Hepatocyte (in vitro differentiated cells): ENCODE data around the gene HPCAL1. TPM values are rescaled to one million over a fixed set of nuclear protein-coding genes. Genes with fewer than 3 reads are reported as not detected.

Experiments used
- DNase-seq: peaks from one replicate; pipeline ENCODE4 v3.0.0-alpha.2; 2016; ENCODE audit warnings: low spot score
- H2AFZ ChIP-seq: fragments of 200-600 bp; sonication (generic); 2 replicates; pipeline ENCODE4 v1.6.0; 2016; ENCODE audit warnings: antibody characterized with exemption, mild to moderate bottlenecking
- H3K27ac ChIP-seq: fragments of 200-600 bp; sonication (generic); 2 replicates; pipeline ENCODE4 v1.5.1; 2016; ENCODE audit warnings: mild to moderate bottlenecking
- H3K27me3 ChIP-seq: fragments of 200-600 bp; sonication (generic); 2 replicates; pipeline ENCODE4 v1.6.1; 2016
- H3K36me3 ChIP-seq: fragments of 200-600 bp; sonication (generic); replicated peaks from 2 replicates; pipeline ENCODE4 v1.5.1; 2016; ENCODE audit warnings: low read depth; ENCODE audit not compliant: insufficient read depth
- H3K4me1 ChIP-seq: fragments of 200-600 bp; sonication (generic); 2 replicates; pipeline ENCODE4 v1.5.1; 2016; ENCODE audit warnings: mild to moderate bottlenecking, moderate library complexity; ENCODE audit not compliant: insufficient read depth
- H3K4me2 ChIP-seq: fragments of 200-600 bp; sonication (generic); 2 replicates; pipeline ENCODE4 v1.6.0; 2016
- H3K4me3 ChIP-seq: fragments of 200-600 bp; sonication (generic); 2 replicates; pipeline ENCODE4 v1.5.1; 2016; ENCODE audit warnings: mild to moderate bottlenecking
- H3K79me2 ChIP-seq: fragments of 200-600 bp; sonication (generic); 2 replicates; pipeline ENCODE4 v1.6.0; 2017; ENCODE audit warnings: mild to moderate bottlenecking
- H3K9me2 ChIP-seq: fragments of 200-600 bp; sonication (generic); replicated peaks from 2 replicates; pipeline ENCODE4 v1.6.0; 2017; ENCODE audit warnings: mild to moderate bottlenecking; ENCODE audit not compliant: insufficient read depth
- H3K9me3 ChIP-seq: fragments of 200-600 bp; sonication (generic); 2 replicates; pipeline ENCODE4 v1.5.1; 2016; ENCODE audit warnings: low read depth, mild to moderate bottlenecking
- H4K20me1 ChIP-seq: fragments of 200-600 bp; sonication (generic); 2 replicates; pipeline ENCODE4 v1.6.0; 2016; ENCODE audit warnings: mild to moderate bottlenecking; ENCODE audit not compliant: insufficient read depth, poor library complexity, severe bottlenecking
- EZH2 ChIP-seq: fragments of 200-600 bp; sonication (generic); IDR thresholded peaks from 2 replicates; pipeline ENCODE4 v1.6.1; 2016; ENCODE audit warnings: antibody characterized with exemption, mild to moderate bottlenecking, borderline replicate concordance
- EZH2phosphoT487 ChIP-seq: fragments of 200-600 bp; sonication (generic); IDR thresholded peaks from one replicate; pipeline ENCODE4 v1.6.1; 2018; ENCODE audit warnings: antibody characterized with exemption, mild to moderate bottlenecking, low read depth, moderate library complexity; ENCODE audit not compliant: unreplicated experiment, severe bottlenecking
- WGBS: methylation state at CpG from one replicate; pipeline ENCODE4 v1.1.6; 2016; ENCODE audit warnings: low lambda C conversion rate; ENCODE audit errors: missing lambda C conversion rate; 5-methylcytosine and 5-hydroxymethylcytosine counted together
- polyA plus RNA-seq: library from polyadenylated mRNA; unstranded; fragments of >200 nt; fragmentation: Nextera tagmentation; extraction: Ambion mirVana; gene quantifications from 2 replicates; pipeline ENCODE4 v1.2.1, GENCODE V29; 2016
- total RNA-seq: library from RNA; depleted of rRNA; stranded (reverse); fragments of >200 nt; gene quantifications from 2 replicates; pipeline ENCODE4 v1.2.3, GENCODE V29; 2014
- TF ChIP-seq, protein P1 (sequence below): fragments of 200-600 bp; sonication (generic); IDR thresholded peaks from 2 replicates; pipeline ENCODE4 v1.5.1; 2016; ENCODE audit warnings: antibody characterized with exemption, mild to moderate bottlenecking; ENCODE audit not compliant: poor library complexity

The HPCAL1 gene
- total and polyA plus RNA-seq, 2 experiments from 2014 or later = 22.5 to 39.1 TPM

DNA sequence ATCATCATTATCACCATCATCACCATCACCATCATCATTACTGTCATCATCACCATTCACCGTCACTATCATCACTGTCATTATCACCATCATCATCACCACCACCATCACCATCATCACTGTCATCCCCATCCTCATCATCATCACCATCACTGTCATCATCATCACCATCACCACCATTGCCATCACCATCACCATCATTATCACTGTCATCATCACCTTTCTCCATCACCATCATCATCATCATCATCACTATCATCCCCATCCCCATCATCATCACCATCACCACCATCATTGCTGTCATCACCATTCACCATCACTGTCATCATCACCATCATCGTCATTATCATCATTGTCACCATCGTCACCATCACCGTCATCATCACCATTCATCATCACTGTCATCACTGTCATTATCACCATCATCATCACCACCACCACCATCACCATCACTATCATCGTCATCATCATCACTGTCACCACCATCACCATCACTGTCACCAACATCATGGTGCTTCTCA is 9.8 kb downstream of the HPCAL1 start:
- H3K79me2 ChIP-seq = peaks cover 78% of the 10 kb centered on the region
- DNase-seq = no peak
- WGBS = 100% methylated on average over 5 of the region's 5 CpGs
- no peak overlapping the region for H3K27ac ChIP-seq
- TF ChIP-seq EZH2 = no peak
- TF ChIP-seq, protein P1, sequence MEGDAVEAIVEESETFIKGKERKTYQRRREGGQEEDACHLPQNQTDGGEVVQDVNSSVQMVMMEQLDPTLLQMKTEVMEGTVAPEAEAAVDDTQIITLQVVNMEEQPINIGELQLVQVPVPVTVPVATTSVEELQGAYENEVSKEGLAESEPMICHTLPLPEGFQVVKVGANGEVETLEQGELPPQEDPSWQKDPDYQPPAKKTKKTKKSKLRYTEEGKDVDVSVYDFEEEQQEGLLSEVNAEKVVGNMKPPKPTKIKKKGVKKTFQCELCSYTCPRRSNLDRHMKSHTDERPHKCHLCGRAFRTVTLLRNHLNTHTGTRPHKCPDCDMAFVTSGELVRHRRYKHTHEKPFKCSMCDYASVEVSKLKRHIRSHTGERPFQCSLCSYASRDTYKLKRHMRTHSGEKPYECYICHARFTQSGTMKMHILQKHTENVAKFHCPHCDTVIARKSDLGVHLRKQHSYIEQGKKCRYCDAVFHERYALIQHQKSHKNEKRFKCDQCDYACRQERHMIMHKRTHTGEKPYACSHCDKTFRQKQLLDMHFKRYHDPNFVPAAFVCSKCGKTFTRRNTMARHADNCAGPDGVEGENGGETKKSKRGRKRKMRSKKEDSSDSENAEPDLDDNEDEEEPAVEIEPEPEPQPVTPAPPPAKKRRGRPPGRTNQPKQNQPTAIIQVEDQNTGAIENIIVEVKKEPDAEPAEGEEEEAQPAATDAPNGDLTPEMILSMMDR = no peak
- TF ChIP-seq EZH2phosphoT487 = no peak
- H3K4me1 ChIP-seq = no peaks in the 10 kb centered on the region
- no peaks in the 10 kb centered on the region for H3K36me3 ChIP-seq
- H2AFZ ChIP-seq = no peak overlapping the region
- no peaks in the 10 kb centered on the region for H3K27me3 ChIP-seq
- no peaks in the 10 kb centered on the region for H3K9me3 ChIP-seq
- H3K4me3 ChIP-seq = no peak overlapping the region
- H3K9me2 ChIP-seq = no peaks in the 10 kb centered on the region
- no peak overlapping the region for H3K4me2 ChIP-seq
- H4K20me1 ChIP-seq = peaks cover 8% of the 10 kb centered on the region

DNA sequence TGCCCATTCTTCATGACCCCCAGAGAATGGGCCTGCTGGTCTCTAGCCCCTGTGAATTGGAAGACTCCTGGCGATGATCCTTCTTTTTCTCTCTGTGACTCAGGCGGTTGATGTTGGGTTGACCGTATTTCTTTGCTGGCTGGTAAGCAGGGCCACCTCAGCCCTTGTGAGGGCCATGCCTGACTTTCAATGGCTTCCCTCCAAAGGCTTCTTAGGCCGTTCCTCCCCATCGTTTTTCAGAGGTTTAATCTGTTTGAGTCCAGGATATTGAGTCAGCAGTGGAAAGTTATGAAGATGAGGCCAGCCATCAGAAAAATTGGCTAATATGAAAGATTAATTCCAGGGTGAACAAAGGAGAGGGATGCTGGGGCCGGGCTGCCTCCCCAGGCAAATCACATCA is 13.6 kb downstream of the HPCAL1 start:
- H3K9me2 ChIP-seq = no peaks in the 10 kb centered on the region
- peaks cover 66% of the 10 kb centered on the region for H3K79me2 ChIP-seq
- H3K27me3 ChIP-seq = no peaks in the 10 kb centered on the region
- H4K20me1 ChIP-seq = no peaks in the 10 kb centered on the region
- DNase-seq = no peak
- H3K4me2 ChIP-seq = no peak overlapping the region
- H2AFZ ChIP-seq = no peak overlapping the region
- H3K9me3 ChIP-seq = no peaks in the 10 kb centered on the region
- WGBS = 90% methylated on average over 6 of the region's 6 CpGs
- H3K4me3 ChIP-seq = no peak overlapping the region
- TF ChIP-seq, protein P1 = no peak
- TF ChIP-seq EZH2phosphoT487 (no peak), EZH2 (no peak)
- no peak overlapping the region for H3K27ac ChIP-seq
- H3K4me1 ChIP-seq = no peaks in the 10 kb centered on the region
- H3K36me3 ChIP-seq = no peaks in the 10 kb centered on the region

GRCh38 chr2:10316860-10317259 is 14.2 kb downstream of the HPCAL1 start:
- Histone ChIP-seq H2AFZ (no peak overlapping the region), H3K4me3 (no peak overlapping the region), H4K20me1 (no peaks in the 10 kb centered on the region), H3K4me2 (no peak overlapping the region), H3K27ac (no peak overlapping the region), H3K27me3 (no peaks in the 10 kb centered on the region), H3K4me1 (no peaks in the 10 kb centered on the region), H3K9me2 (no peaks in the 10 kb centered on the region), H3K79me2 (peaks cover 67% of the 10 kb centered on the region), H3K36me3 (no peaks in the 10 kb centered on the region), H3K9me3 (no peaks in the 10 kb centered on the region)
- WGBS = 79% methylated on average over 7 of the region's 7 CpGs
- no peak for DNase-seq
- TF ChIP-seq, protein P1 = no peak
- no peak for TF ChIP-seq EZH2
- no peak for TF ChIP-seq EZH2phosphoT487

DNA sequence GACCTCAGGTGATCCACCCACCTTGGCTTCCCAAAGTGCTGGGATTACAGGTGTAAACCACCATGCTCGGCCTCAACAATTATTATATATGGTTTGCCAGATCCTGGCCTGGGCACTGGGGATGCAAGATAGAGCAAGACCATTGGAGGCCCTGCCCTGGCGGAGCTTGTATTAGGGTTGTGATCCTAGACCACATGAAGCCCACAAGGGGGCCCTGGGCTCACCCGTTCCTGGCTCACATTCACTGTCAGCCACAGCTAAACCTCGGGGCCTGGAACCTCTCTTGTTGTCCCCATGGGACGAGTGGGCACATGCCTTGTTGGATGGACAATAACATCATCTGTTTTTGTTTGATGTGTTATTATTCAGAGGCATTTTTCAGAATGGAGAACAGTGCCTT is 14.9 kb downstream of the HPCAL1 start:
- H3K9me3 ChIP-seq = no peaks in the 10 kb centered on the region
- no peaks in the 10 kb centered on the region for H3K9me2 ChIP-seq
- H3K4me2 ChIP-seq = no peak overlapping the region
- H3K79me2 ChIP-seq = peaks cover 67% of the 10 kb centered on the region
- H3K36me3 ChIP-seq = no peaks in the 10 kb centered on the region
- no peaks in the 10 kb centered on the region for H3K4me1 ChIP-seq
- no peaks in the 10 kb centered on the region for H4K20me1 ChIP-seq
- H3K27me3 ChIP-seq = no peaks in the 10 kb centered on the region
- H3K4me3 ChIP-seq = no peak overlapping the region
- no peak for DNase-seq
- 74% methylated on average over 5 of the region's 5 CpGs for WGBS
- TF ChIP-seq, protein P1 = no peak
- TF ChIP-seq EZH2phosphoT487 (no peak), EZH2 (no peak)
- no peak overlapping the region for H2AFZ ChIP-seq
- no peak overlapping the region for H3K27ac ChIP-seq
